Measurements from ENCODE around the gene CREB3L2.

CREB3L2 gene

DNA sequence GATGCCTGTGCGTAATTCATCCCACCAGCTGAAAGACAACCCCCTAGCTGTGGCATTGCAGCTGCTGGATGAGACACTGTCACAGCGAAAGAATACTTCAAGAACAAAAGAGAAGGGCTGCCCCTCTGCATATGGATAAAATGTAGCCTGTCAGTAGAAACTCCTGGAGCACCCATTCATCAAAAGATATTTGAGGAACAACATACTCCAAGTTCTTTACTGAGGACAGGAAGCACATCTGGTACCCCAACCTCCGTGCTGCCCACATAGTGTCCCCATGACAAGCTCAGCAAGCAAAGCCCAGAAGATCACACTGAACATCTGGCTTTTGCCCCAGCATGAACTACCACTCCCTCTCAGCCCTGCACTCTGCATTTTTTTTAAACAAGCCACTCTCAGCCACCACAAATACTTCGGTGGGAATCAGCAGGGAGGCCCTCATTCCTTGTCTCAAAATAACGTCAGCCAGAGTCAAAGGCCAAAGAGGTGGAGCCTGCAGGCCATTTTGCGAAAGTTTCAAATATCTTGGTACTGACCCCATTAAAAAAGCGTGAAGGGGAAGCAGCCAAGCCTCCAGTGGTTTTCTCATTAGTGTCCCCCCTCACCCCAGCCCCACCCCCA, 1.7 kb downstream of the CREB3L2 start:
- Mint-ChIP-seq H3K9me3 (no peaks in the 10 kb centered on the region), H3K27ac (peak overlapping the region in 1 of 2 donors; percentile 45), H3K27me3 (no peaks in the 10 kb centered on the region), H3K4me1 (peaks cover 53% of the 10 kb centered on the region), H3K4me3 (peak overlapping the region; percentile 90 to 96)
- DNase-seq (no peak), ATAC-seq (no peak)

- Mint-ChIP-seq H3K27ac (no peak overlapping the region), H3K27me3 (no peaks in the 10 kb centered on the region), H3K4me1 (peaks cover 47% of the 10 kb centered on the region), H3K4me3 (peak overlapping the region; percentile 90 to 96), H3K9me3 (no peaks in the 10 kb centered on the region)
- ATAC-seq (no peak), DNase-seq (no peak)
Measured at GRCh38 chr7:137999496-138000080, 2.3 kb downstream of the CREB3L2 start.

GRCh38 chr7:137998250-137998649, 3.6 kb downstream of the CREB3L2 start:
- Mint-ChIP-seq H3K9me3 (no peaks in the 10 kb centered on the region), H3K4me1 (peaks cover 52% of the 10 kb centered on the region), H3K27me3 (no peaks in the 10 kb centered on the region), H3K27ac (no peak overlapping the region), H3K4me3 (no peak overlapping the region)
- ATAC-seq, result no peak
- DNase-seq, result no peak

DNA sequence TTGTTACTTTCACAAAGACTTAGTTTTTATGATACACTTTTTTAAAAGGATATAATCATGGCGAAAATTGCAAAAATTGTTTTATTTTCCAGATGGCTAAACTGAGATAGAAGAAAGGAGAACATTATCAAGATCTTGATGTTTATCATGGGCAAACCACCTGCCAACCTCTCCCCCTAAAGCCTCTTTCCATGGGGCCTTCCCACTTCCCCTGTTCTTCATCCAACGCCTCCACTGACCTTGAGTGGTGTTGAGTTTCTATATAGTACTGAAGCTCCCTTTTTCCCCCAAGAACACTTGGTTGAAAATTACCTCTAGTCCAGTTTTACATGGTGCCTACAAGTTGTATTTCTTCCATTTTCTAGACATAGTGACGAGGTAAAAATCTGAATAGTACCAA, 5.0 kb downstream of the CREB3L2 start:
- H3K27me3 Mint-ChIP-seq, result no peaks in the 10 kb centered on the region
- H3K4me1 Mint-ChIP-seq, result peaks cover 59% of the 10 kb centered on the region
- ATAC-seq (no peak), DNase-seq (no peak)
- H3K27ac Mint-ChIP-seq, result no peak overlapping the region
- no peaks in the 10 kb centered on the region for H3K9me3 Mint-ChIP-seq
- no peak overlapping the region for H3K4me3 Mint-ChIP-seq

GRCh38 chr7:137996386-137996851, 5.5 kb downstream of the CREB3L2 start:
- peaks cover 59% of the 10 kb centered on the region for H3K4me1 Mint-ChIP-seq
- peak overlapping the region in 1 of 2 donors; percentile 22 for H3K27ac Mint-ChIP-seq
- no peaks in the 10 kb centered on the region for H3K27me3 Mint-ChIP-seq
- no peak for ATAC-seq
- DNase-seq, result no peak
- no peaks in the 10 kb centered on the region for H3K9me3 Mint-ChIP-seq
- peak overlapping the region in 1 of 2 donors; percentile 1 for H3K4me3 Mint-ChIP-seq

GRCh38 chr7:137994216-137994615, 7.7 kb downstream of the CREB3L2 start:
- no peak for DNase-seq
- ATAC-seq, result no peak
- Mint-ChIP-seq H3K27ac (no peak overlapping the region), H3K27me3 (no peaks in the 10 kb centered on the region), H3K9me3 (no peaks in the 10 kb centered on the region), H3K4me3 (no peak overlapping the region), H3K4me1 (peaks cover 45% of the 10 kb centered on the region)

DNA sequence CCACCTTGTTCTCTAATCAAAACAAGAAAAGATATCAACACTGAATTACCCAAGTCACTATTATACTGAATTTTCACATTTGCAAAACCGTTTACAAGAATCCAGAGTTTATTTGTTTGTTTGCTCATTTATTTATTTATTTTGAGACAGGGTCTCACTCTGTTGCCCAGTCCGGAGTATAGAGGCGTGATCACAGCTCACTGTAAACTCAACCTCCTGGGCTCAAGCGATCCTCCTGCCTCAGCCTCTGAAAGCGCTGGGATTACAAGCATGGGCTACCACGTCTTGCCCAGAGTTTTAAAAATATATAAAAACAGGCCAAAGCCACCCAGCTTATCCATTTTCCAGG, 8.5 kb downstream of the CREB3L2 start:
- Mint-ChIP-seq H3K4me1 (peaks cover 36% of the 10 kb centered on the region), H3K4me3 (no peak overlapping the region), H3K9me3 (no peaks in the 10 kb centered on the region), H3K27ac (peak overlapping the region in 1 of 2 donors; percentile 52), H3K27me3 (no peaks in the 10 kb centered on the region)
- DNase-seq (no peak), ATAC-seq (no peak)

DNA sequence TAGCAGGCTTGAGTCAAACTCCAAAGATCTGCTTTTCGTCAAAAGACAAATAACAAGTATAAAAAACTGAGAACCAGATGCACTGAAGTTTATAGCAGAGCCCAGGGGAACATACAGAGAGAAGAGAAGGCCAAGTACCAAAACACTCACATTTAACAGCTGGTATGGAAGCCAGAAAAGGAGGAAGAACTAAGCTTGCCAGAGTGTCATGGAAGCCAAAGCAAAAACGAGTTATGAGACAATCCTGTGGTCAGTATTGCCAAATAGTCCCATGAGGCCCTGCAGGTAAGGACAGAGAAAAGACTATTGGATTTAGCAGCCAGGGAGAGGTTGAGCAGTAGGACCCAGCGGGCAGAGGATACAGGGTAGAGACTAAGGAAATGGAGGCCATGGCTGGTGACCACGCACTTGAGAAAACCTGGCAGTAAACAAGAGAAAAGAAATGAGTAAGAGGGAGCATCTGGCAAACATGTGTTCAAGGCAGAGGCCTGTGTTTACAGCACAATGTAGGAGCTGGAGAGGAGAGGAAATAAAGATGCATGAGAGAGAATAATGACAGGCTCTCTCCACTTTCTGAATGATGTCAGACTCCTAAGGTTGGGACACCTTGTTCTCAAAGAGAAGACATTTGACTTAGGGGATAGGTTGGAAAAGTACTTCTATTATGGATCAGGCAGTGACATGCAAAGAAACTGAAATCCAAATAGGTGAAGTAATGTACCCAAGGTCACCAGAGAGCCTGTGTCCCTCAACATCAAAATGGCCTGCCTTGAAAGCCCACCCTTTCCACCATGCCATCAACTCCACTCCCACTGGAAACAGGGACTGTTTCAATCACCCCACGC, 9.1 kb downstream of the CREB3L2 start:
- peak; percentile 89 for ATAC-seq
- Mint-ChIP-seq H3K27me3 (no peaks in the 10 kb centered on the region), H3K9me3 (no peaks in the 10 kb centered on the region), H3K4me1 (peaks cover 36% of the 10 kb centered on the region), H3K27ac (peak overlapping the region in 1 of 2 donors; percentile 52), H3K4me3 (no peak overlapping the region)
- DNase-seq, result peak in 1 of 2 donors; percentile 38

- no peak overlapping the region for H3K4me3 Mint-ChIP-seq
- ATAC-seq (no peak), DNase-seq (no peak)
- H3K27me3 Mint-ChIP-seq, result no peaks in the 10 kb centered on the region
- H3K27ac Mint-ChIP-seq, result peak overlapping the region in 1 of 2 donors; percentile 24
- no peaks in the 10 kb centered on the region for H3K9me3 Mint-ChIP-seq
- peaks cover 35% of the 10 kb centered on the region for H3K4me1 Mint-ChIP-seq
Measured at GRCh38 chr7:137992104-137992549, 9.8 kb downstream of the CREB3L2 start.

- no peaks in the 10 kb centered on the region for H3K27me3 Mint-ChIP-seq
- H3K4me1 Mint-ChIP-seq, result peaks cover 27% of the 10 kb centered on the region
- no peak for DNase-seq
- ATAC-seq, result no peak
- H3K9me3 Mint-ChIP-seq, result no peaks in the 10 kb centered on the region
- H3K4me3 Mint-ChIP-seq, result no peak overlapping the region
- H3K27ac Mint-ChIP-seq, result no peak overlapping the region
Measured at GRCh38 chr7:137990251-137990941, 11.5 kb downstream of the CREB3L2 start.

- no peak overlapping the region for H3K4me3 Mint-ChIP-seq
- no peaks in the 10 kb centered on the region for H3K9me3 Mint-ChIP-seq
- ATAC-seq, result no peak
- H3K27me3 Mint-ChIP-seq, result no peaks in the 10 kb centered on the region
- no peak overlapping the region for H3K27ac Mint-ChIP-seq
- DNase-seq, result no peak
- peaks cover 27% of the 10 kb centered on the region for H3K4me1 Mint-ChIP-seq
Measured at GRCh38 chr7:137989590-137989989, 12.3 kb downstream of the CREB3L2 start.

DNA sequence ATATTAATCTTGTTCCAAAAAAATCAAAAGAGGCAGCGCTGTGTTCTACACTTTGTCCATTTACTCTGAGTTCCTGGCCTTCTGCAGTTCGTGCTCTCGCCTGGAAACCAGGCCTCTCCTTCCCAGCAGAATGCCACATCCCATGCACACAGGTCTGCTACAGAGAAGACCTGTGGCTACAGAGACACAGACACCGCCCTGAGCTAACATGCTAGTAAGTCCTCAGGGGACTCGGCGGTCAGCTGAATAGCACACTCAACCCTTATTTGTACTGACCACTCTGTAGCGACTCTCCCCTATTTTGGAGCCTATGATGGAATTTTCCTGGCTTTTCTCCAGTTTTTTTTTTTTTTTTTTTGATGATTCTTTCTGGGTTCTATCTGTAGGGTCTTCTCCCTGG, 12.8 kb downstream of the CREB3L2 start:
- H3K9me3 Mint-ChIP-seq, result peaks cover 0 to 2% of the 10 kb centered on the region in 2 donors
- no peak overlapping the region for H3K4me3 Mint-ChIP-seq
- DNase-seq, result no peak
- H3K27ac Mint-ChIP-seq, result no peak overlapping the region
- peaks cover 27% of the 10 kb centered on the region for H3K4me1 Mint-ChIP-seq
- no peak for ATAC-seq
- H3K27me3 Mint-ChIP-seq, result no peaks in the 10 kb centered on the region

DNA sequence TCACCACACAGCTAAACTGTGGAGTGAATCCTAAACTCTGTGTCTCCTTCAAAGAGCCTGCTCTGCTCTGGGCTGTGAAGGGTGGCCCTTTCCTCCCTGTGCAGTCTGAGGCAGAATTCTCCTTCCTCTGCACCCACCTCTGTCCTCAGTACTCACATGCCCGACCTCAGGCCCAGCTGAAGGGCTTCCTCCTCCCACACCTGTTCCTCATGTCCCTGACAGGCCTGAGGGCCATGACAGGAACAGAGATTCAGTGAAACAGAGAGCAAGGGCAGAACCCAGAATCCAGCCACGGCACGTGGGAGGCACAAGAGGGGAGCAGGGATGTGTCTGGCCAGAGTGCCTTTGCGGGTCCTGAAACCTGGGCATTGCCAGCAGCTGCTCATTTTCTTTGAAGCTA, 13.9 kb downstream of the CREB3L2 start:
- peak; percentile 36 for ATAC-seq
- no peak overlapping the region for H3K27ac Mint-ChIP-seq

GRCh38 chr7:137987563-137987962, 14.3 kb downstream of the CREB3L2 start:
- Mint-ChIP-seq H3K27me3 (no peaks in the 10 kb centered on the region), H3K27ac (no peak overlapping the region), H3K9me3 (peaks cover 3 to 17% of the 10 kb centered on the region in 2 donors), H3K4me3 (no peak overlapping the region), H3K4me1 (peaks cover 12% of the 10 kb centered on the region)
- ATAC-seq (no peak), DNase-seq (no peak)

More for the DNA sequence above, 13.9 kb downstream of the CREB3L2 start:
- Mint-ChIP-seq H3K9me3 (peaks cover 0 to 13% of the 10 kb centered on the region in 2 donors), H3K27me3 (no peaks in the 10 kb centered on the region), H3K4me3 (no peak overlapping the region), H3K4me1 (peaks cover 16% of the 10 kb centered on the region)
- DNase-seq, result no peak

DNA sequence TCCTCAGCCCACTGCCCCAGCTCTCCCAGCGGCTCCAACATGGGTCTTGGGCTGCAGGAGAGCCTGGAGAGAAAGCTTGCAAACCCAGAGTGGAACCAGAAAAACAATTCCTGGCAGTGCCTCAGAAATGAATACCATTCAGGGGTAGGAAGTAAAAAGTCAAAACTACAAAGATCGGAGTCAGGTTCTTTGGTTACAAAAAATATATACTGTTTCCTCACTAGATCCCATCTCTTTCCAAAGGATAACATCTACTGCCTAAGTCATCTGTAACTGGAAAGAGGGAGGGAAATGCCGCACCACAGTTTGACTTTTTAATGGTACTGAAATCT, 14.9 kb downstream of the CREB3L2 start:
- Mint-ChIP-seq H3K27me3 (no peaks in the 10 kb centered on the region), H3K9me3 (peaks cover 5 to 20% of the 10 kb centered on the region in 2 donors), H3K27ac (no peak overlapping the region), H3K4me3 (no peak overlapping the region), H3K4me1 (peaks cover 6% of the 10 kb centered on the region)
- no peak for DNase-seq
- ATAC-seq, result no peak
